Upper lobe of left lung (tissue), 6 donors: ENCODE measurements around the gene ST6GALNAC6. TPM values are rescaled to one million over a fixed set of nuclear protein-coding genes. Genes with fewer than 3 reads are reported as not detected.

Source experiments
- ATAC-seq, 2 donors: fragments of 200-7000 bp; cut with Tn5 transposase; one replicate each; pipeline ENCODE4 v1.9.1; 2022; ENCODE audit warnings: mild to moderate bottlenecking in 2 of 2, moderate library complexity in 2 of 2; ENCODE audit not compliant: low FRiP score in 2 of 2
- DNase-seq, 2 donors: peaks; one replicate each; pipeline ENCODE4 v3.0.0-alpha.2; 2019 to 2020
- H3K27ac ChIP-seq, 4 donors: fragments of 200-600 bp; sonication (generic); one replicate each; pipeline ENCODE4 v1.5.1; 2016 to 2019
- H3K27me3 ChIP-seq, 4 donors: fragments of 200-600 bp; sonication (generic); one replicate each; pipeline ENCODE4 v1.5.1; 2017 to 2019
- H3K36me3 ChIP-seq, 4 donors: fragments of 200-600 bp; sonication (generic); one replicate each; pipeline ENCODE4 v1.5.1; 2016 to 2019
- H3K4me1 ChIP-seq, 4 donors: fragments of 200-600 bp; sonication (generic); one replicate each; pipeline ENCODE4 v1.5.1; 2018 to 2019
- H3K4me3 ChIP-seq, 4 donors: fragments of 200-600 bp; sonication (generic); one replicate each; pipeline ENCODE4 v1.5.1; 2017 to 2019; ENCODE audit warnings: mild to moderate bottlenecking in 2 of 4, moderate library complexity in 1 of 4
- H3K9me3 ChIP-seq, 4 donors: fragments of 200-600 bp; sonication (generic); one replicate each; pipeline ENCODE4 v1.5.1; 2018 to 2019
- CTCF ChIP-seq, 6 experiments: fragments of 450-650 bp in 4 of 6; fragments of 200-600 bp in 2 of 6; sonication (generic) in 2 of 6; IDR thresholded peaks; one replicate each; pipeline ENCODE4 v1.5.1; 2016 to 2019; ENCODE audit warnings: antibody characterized with exemption in 6 of 6
- EP300 ChIP-seq, 4 donors: sonication (generic); formaldehyde crosslinking; IDR thresholded peaks; one replicate each; pipeline ENCODE4 v1.5.1; 2017; ENCODE audit warnings: antibody characterized with exemption in 4 of 4, control low read depth in 2 of 4
- POLR2A ChIP-seq, 4 donors: fragments of 450-650 bp; IDR thresholded peaks; one replicate each; pipeline ENCODE4 v1.5.1; 2016 to 2017; ENCODE audit warnings: antibody characterized with exemption in 4 of 4, mild to moderate bottlenecking in 2 of 4
- POLR2AphosphoS5 ChIP-seq, 2 donors: sonication (generic); formaldehyde crosslinking; IDR thresholded peaks; one replicate each; pipeline ENCODE4 v1.5.1; 2017; ENCODE audit warnings: antibody characterized with exemption in 2 of 2
- WGBS, 2 donors: methylation state at CpG; one replicate each; pipeline ENCODE4 v1.1.5; 2017 to 2018; 5-methylcytosine and 5-hydroxymethylcytosine counted together
- total RNA-seq, 6 donors: library from RNA; depleted of rRNA in 4 of 6; stranded (reverse); fragments of >200 nt in 4 of 6; gene quantifications; one replicate each; pipeline versions ENCODE4 v1.1.0 to v1.2.1, GENCODE V29; 2016 to 2021
- donor health status: DM: no; HTN: no; CAD: no; lungs with moderate emphysema.
- donor health status: DM: no; HTN: yes; CAD: no; lungs with severe emphysema.

The ST6GALNAC6 gene
- total RNA-seq, 6 donors from 2014 or later: 67.3 to 117 (median 85.2) TPM

- TF ChIP-seq POLR2A (IDR thresholded peaks at IDR 0.05): no peak
- TF ChIP-seq EP300 (IDR thresholded peaks at IDR 0.05): no peak
- TF ChIP-seq POLR2AphosphoS5 (IDR thresholded peaks at IDR 0.05): no peak
- no peak for TF ChIP-seq CTCF (IDR thresholded peaks at IDR 0.05)
- peaks cover 5 to 21% (median 16%) of the 10 kb centered on the region in 4 donors for H3K4me1 ChIP-seq
- peak in 1 of 2 donors; percentile 52 for DNase-seq
- H3K36me3 ChIP-seq: peaks cover 12 to 62% (median 47%) of the 10 kb centered on the region in 4 donors
- H3K4me3 ChIP-seq: no peak overlapping the region
- H3K27ac ChIP-seq: peak overlapping the region in 2 of 4 donors; percentile 18 to 71
- H3K9me3 ChIP-seq: no peaks in the 10 kb centered on the region
- ATAC-seq: no peak
- no peaks in the 10 kb centered on the region for H3K27me3 ChIP-seq
- WGBS, 2 donors: 98% methylated on average over 14 to 18 of the region's 18 CpGs
Measured at GRCh38 chr9:127886401-127886972, 12.9 kb downstream of the ST6GALNAC6 start.

- DNase-seq (no peak), ATAC-seq (peak in 1 of 2 donors; percentile 4)
- TF ChIP-seq CTCF (IDR thresholded peaks at IDR 0.05) (no peak), EP300 (IDR thresholded peaks at IDR 0.05) (no peak), POLR2AphosphoS5 (IDR thresholded peaks at IDR 0.05) (no peak), POLR2A (IDR thresholded peaks at IDR 0.05) (no peak)
- Histone ChIP-seq H3K4me3 (no peak overlapping the region), H3K36me3 (peaks cover 11 to 54% (median 41%) of the 10 kb centered on the region in 4 donors), H3K27ac (peak overlapping the region in 2 of 4 donors; percentile 64 to 71), H3K27me3 (no peaks in the 10 kb centered on the region), H3K4me1 (peaks cover 5 to 21% (median 16%) of the 10 kb centered on the region in 4 donors), H3K9me3 (no peaks in the 10 kb centered on the region)
- WGBS, 2 donors: 79 to 83% methylated on average over 8 to 13 of the region's 13 CpGs
Measured at GRCh38 chr9:127885508-127886281, 13.7 kb downstream of the ST6GALNAC6 start.

- H3K27me3 ChIP-seq: no peaks in the 10 kb centered on the region
- peaks cover 5 to 21% (median 16%) of the 10 kb centered on the region in 4 donors for H3K4me1 ChIP-seq
- WGBS, 2 donors: 45 to 75% methylated on average over 3 to 15 of the region's 15 CpGs
- TF ChIP-seq POLR2A (IDR thresholded peaks at IDR 0.05) (no peak), CTCF (IDR thresholded peaks at IDR 0.05) (no peak), EP300 (IDR thresholded peaks at IDR 0.05) (no peak), POLR2AphosphoS5 (IDR thresholded peaks at IDR 0.05) (no peak)
- no peak for ATAC-seq
- H3K27ac ChIP-seq: peak overlapping the region in 2 of 4 donors; percentile 68 to 71
- H3K4me3 ChIP-seq: no peak overlapping the region
- DNase-seq: peak in 1 of 2 donors; percentile 58
- peaks cover 6 to 48% (median 34%) of the 10 kb centered on the region in 4 donors for H3K36me3 ChIP-seq
- no peaks in the 10 kb centered on the region for H3K9me3 ChIP-seq
Measured at GRCh38 chr9:127884976-127885490, 14.4 kb downstream of the ST6GALNAC6 start.

GRCh38 chr9:127884427-127884911 lies 14.9 kb downstream of the ST6GALNAC6 start:
- peaks cover 5 to 21% (median 16%) of the 10 kb centered on the region in 4 donors for H3K4me1 ChIP-seq
- H3K27ac ChIP-seq: peak overlapping the region in 3 of 4 donors; percentile 6 to 71 (median 68)
- H3K27me3 ChIP-seq: no peaks in the 10 kb centered on the region
- no peaks in the 10 kb centered on the region for H3K9me3 ChIP-seq
- TF ChIP-seq POLR2A (IDR thresholded peaks at IDR 0.05) (no peak), CTCF (IDR thresholded peaks at IDR 0.05) (no peak), POLR2AphosphoS5 (IDR thresholded peaks at IDR 0.05) (no peak), EP300 (IDR thresholded peaks at IDR 0.05) (no peak)
- peaks cover 6 to 42% (median 31%) of the 10 kb centered on the region in 4 donors for H3K36me3 ChIP-seq
- no peak for DNase-seq
- 40 to 52% methylated on average over 9 to 11 of the region's 11 CpGs for WGBS, 2 donors
- H3K4me3 ChIP-seq: no peak overlapping the region
- peak in 1 of 2 donors; percentile 34 for ATAC-seq
